CD14-positive monocyte (primary cell): ENCODE data around the gene MCCC2. TPM values are rescaled to one million over a fixed set of nuclear protein-coding genes. Genes with fewer than 3 reads are reported as not detected.

ENCODE experiments used
- DNase-seq, 3 donors: peaks; one replicate each; pipeline ENCODE4 v3.0.0-alpha.2; 2011 to 2022
- H2AFZ ChIP-seq: 2 replicates; pipeline ENCODE4 v1.6.0; 2012; ENCODE audit warnings: mild to moderate bottlenecking, low read depth, low read length, inconsistent platforms; ENCODE audit not compliant: insufficient read depth, poor library complexity, severe bottlenecking
- H3K27ac ChIP-seq, 2 donors: 1 replicate in 1 of 2; 2 replicates in 1 of 2; pipeline ENCODE4 v1.5.1; 2012 to 2013; ENCODE audit warnings: low read length in 2 of 2, control low read depth in 1 of 2, inconsistent platforms in 1 of 2, low read depth in 1 of 2, mild to moderate bottlenecking in 1 of 2
- H3K27me3 ChIP-seq, 2 donors: one replicate each; pipeline versions ENCODE4 v1.6.0 to v1.6.1; 2011 to 2013; ENCODE audit warnings: low read length in 2 of 2; ENCODE audit not compliant: control insufficient read depth in 2 of 2, insufficient read depth in 2 of 2
- H3K36me3 ChIP-seq, 2 donors: replicated peaks in 1 of 2; 1 replicate in 1 of 2; 2 replicates in 1 of 2; pipeline versions ENCODE4 v1.5.1 to v1.6.1; 2012 to 2013; ENCODE audit warnings: low read length in 2 of 2, control low read depth in 1 of 2, inconsistent platforms in 1 of 2, mild to moderate bottlenecking in 1 of 2; ENCODE audit not compliant: insufficient read depth in 2 of 2, control insufficient read depth in 1 of 2
- H3K4me1 ChIP-seq, 2 donors: 1 replicate in 1 of 2; 2 replicates in 1 of 2; pipeline versions ENCODE4 v1.5.1 to v1.6.1; 2012 to 2013; ENCODE audit warnings: low read length in 2 of 2, control low read depth in 1 of 2, inconsistent platforms in 1 of 2, mild to moderate bottlenecking in 1 of 2, moderate library complexity in 1 of 2; ENCODE audit not compliant: insufficient read depth in 2 of 2, control insufficient read depth in 1 of 2
- H3K4me2 ChIP-seq: replicated peaks from 2 replicates; pipeline ENCODE3; 2012; ENCODE audit warnings: low read length, moderate library complexity, mild to moderate bottlenecking; ENCODE audit not compliant: poor library complexity, severe bottlenecking; ENCODE audit errors: extremely low read depth
- H3K4me3 ChIP-seq, 3 experiments: fragments of 200-600 bp in 1 of 3; sonication (generic) in 1 of 3; replicated peaks in 1 of 3; 1 replicate in 2 of 3; 2 replicates in 1 of 3; pipeline ENCODE4 v1.5.1; 2011 to 2013; ENCODE audit warnings: low read length in 3 of 3, mild to moderate bottlenecking in 3 of 3, control low read depth in 2 of 3, low read depth in 2 of 3, inconsistent platforms in 1 of 3, moderate library complexity in 1 of 3
- H3K79me2 ChIP-seq: 2 replicates; pipeline ENCODE4 v1.6.0; 2012; ENCODE audit warnings: mild to moderate bottlenecking, control low read depth, inconsistent platforms, low read length, moderate library complexity; ENCODE audit not compliant: insufficient read depth
- H3K9ac ChIP-seq: 2 replicates; pipeline ENCODE4 v1.6.0; 2017; ENCODE audit warnings: low read length, mild to moderate bottlenecking; ENCODE audit not compliant: insufficient read depth, poor library complexity, severe bottlenecking
- H3K9me3 ChIP-seq, 2 donors: replicated peaks in 1 of 2; 1 replicate in 1 of 2; 2 replicates in 1 of 2; pipeline versions ENCODE4 v1.5.1 to v1.6.1; 2012 to 2013; ENCODE audit warnings: low read length in 2 of 2, control low read depth in 1 of 2; ENCODE audit not compliant: control insufficient read depth in 1 of 2, insufficient read depth in 1 of 2
- H4K20me1 ChIP-seq: 2 replicates; pipeline ENCODE4 v1.6.0; 2012; ENCODE audit warnings: mild to moderate bottlenecking, low read length, control low read depth, moderate library complexity; ENCODE audit not compliant: insufficient read depth
- H3K27ac Mint-ChIP-seq, 7 donors: one replicate each; pipeline ENCODE4 v1.8.0; 2020; ENCODE audit warnings: mild to moderate bottlenecking in 7 of 7, mixed read lengths in 7 of 7, moderate library complexity in 6 of 7, inconsistent platforms in 2 of 7
- H3K27me3 Mint-ChIP-seq, 3 donors: one replicate each; pipeline ENCODE4 v1.8.0; 2021 to 2022; ENCODE audit warnings: low read depth in 3 of 3, mild to moderate bottlenecking in 3 of 3, mixed read lengths in 3 of 3, moderate library complexity in 3 of 3, inconsistent platforms in 1 of 3
- H3K36me3 Mint-ChIP-seq, 2 donors: one replicate each; pipeline ENCODE4 v1.8.0; 2020; ENCODE audit warnings: mixed read lengths in 2 of 2, inconsistent platforms in 1 of 2, mild to moderate bottlenecking in 1 of 2
- H3K4me1 Mint-ChIP-seq: one replicate; pipeline ENCODE4 v1.8.0; 2020; ENCODE audit warnings: mild to moderate bottlenecking, mixed read lengths
- H3K4me3 Mint-ChIP-seq, 2 donors: one replicate each; pipeline ENCODE4 v1.8.0; 2020; ENCODE audit warnings: mild to moderate bottlenecking in 2 of 2, mixed read lengths in 2 of 2, moderate library complexity in 1 of 2
- H3K9me3 Mint-ChIP-seq, 7 donors: one replicate each; pipeline ENCODE4 v1.8.0; 2020 to 2022; ENCODE audit warnings: mixed read lengths in 7 of 7, mild to moderate bottlenecking in 6 of 7, moderate library complexity in 6 of 7, inconsistent platforms in 2 of 7
- WGBS: methylation state at CpG from one replicate; pipeline ENCODE4 v1.1.5; 2013; ENCODE audit warnings: missing lambda C conversion rate; ENCODE audit not compliant: insufficient coverage; 5-methylcytosine and 5-hydroxymethylcytosine counted together
- intact Hi-C, 2 donors: fragments of 100-400 bp; cut with micrococcal nuclease; formaldehyde crosslinking; loops; one replicate each; pipeline versions ENCODE4 v1.15.0 to v1.15.1; 2023
- polyA plus RNA-seq, 3 donors: library from polyadenylated mRNA; depleted of rRNA in 1 of 3; unstranded in 2 of 3; stranded (reverse) in 1 of 3; fragments of 300-500 nt in 2 of 3; fragments of >200 nt in 1 of 3; fragmentation: Illumina TruSeq in 2 of 3; gene quantifications; 1 replicate in 2 of 3; 2 replicates in 1 of 3; pipeline ENCODE4 v1.2.3, GENCODE V29; 2012 to 2021
- TF ChIP-seq, protein P1 (sequence below): fragments of 200-600 bp; IDR thresholded peaks from one replicate; pipeline ENCODE4 v1.8.0; 2022; ENCODE audit warnings: antibody characterized with exemption, mild to moderate bottlenecking

Gene MCCC2
- polyA plus RNA-seq, 3 donors = 15.4 to 21.9 (median 16.5) TPM

DNA sequence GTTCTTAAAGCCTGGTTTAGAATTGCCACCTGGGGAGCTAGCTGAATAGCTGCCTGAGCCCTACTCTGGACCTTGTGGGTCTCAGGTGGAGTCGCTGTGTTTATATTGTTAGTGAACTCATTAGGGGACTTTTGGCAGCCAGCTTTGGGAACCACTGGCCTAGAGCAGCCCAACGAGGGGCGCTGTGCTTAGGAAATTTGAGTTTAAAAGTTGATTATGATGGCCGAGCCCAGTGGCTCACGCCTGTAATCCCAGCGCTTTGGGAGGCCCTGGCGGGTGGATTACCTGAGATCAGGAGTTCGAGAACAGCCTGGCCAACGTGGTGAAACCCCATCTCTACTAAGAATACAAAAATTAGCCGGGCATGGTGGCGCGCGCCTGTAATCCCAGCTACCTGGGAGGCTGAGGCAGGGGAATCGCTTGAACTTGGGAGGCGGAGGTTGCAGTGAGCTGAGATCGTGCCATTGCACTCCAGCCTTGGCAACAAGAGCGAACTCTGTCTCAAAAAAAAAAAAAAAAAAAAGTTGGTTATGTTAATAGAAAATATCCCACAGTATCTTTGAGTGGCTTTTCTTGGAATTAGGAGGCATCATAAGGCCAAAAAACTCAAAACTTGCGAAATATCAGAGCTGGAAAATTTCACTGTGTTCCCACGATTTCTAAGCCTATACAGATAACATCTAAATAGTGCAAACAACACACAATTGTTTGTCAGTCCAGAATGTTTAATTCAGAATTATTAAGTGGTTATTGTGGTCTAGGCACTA, 809 bp downstream of the MCCC2 start:
- peak overlapping the region; percentile 83 for H3K4me2 ChIP-seq
- H3K9me3 ChIP-seq = no peaks in the 10 kb centered on the region
- H2AFZ ChIP-seq = peak overlapping the region; percentile 82
- Mint-ChIP-seq H3K27me3 (peaks cover 0 to 2% (median 0%) of the 10 kb centered on the region in 3 donors), H3K4me1 (peaks cover 32% of the 10 kb centered on the region), H3K4me3 (peak overlapping the region; percentile 98 to 100), H3K36me3 (no peaks in the 10 kb centered on the region), H3K9me3 (no peaks in the 10 kb centered on the region), H3K27ac (peak overlapping the region; percentile 81 to 94 (median 87))
- H3K27ac ChIP-seq = peak overlapping the region; percentile 73 to 82
- peak overlapping the region; percentile 74 to 92 (median 75) for H3K4me3 ChIP-seq
- H3K36me3 ChIP-seq = no peaks in the 10 kb centered on the region
- H3K9ac ChIP-seq = peak overlapping the region; percentile 90
- intact Hi-C loops = loop anchor here in 1 of 2 donors (10.0 kb wide), 1 partner anchor 133 kb away; the partner anchor contains the start of gene BDP1
- no peak for DNase-seq
- 19% methylated on average over 3 of the region's 19 CpGs for WGBS
- TF ChIP-seq, protein P1, sequence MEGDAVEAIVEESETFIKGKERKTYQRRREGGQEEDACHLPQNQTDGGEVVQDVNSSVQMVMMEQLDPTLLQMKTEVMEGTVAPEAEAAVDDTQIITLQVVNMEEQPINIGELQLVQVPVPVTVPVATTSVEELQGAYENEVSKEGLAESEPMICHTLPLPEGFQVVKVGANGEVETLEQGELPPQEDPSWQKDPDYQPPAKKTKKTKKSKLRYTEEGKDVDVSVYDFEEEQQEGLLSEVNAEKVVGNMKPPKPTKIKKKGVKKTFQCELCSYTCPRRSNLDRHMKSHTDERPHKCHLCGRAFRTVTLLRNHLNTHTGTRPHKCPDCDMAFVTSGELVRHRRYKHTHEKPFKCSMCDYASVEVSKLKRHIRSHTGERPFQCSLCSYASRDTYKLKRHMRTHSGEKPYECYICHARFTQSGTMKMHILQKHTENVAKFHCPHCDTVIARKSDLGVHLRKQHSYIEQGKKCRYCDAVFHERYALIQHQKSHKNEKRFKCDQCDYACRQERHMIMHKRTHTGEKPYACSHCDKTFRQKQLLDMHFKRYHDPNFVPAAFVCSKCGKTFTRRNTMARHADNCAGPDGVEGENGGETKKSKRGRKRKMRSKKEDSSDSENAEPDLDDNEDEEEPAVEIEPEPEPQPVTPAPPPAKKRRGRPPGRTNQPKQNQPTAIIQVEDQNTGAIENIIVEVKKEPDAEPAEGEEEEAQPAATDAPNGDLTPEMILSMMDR = no peak
- no peaks in the 10 kb centered on the region for H4K20me1 ChIP-seq
- H3K4me1 ChIP-seq = peaks cover 14 to 15% of the 10 kb centered on the region in 2 donors
- peaks cover 33% of the 10 kb centered on the region for H3K79me2 ChIP-seq
- no peaks in the 10 kb centered on the region for H3K27me3 ChIP-seq

DNA sequence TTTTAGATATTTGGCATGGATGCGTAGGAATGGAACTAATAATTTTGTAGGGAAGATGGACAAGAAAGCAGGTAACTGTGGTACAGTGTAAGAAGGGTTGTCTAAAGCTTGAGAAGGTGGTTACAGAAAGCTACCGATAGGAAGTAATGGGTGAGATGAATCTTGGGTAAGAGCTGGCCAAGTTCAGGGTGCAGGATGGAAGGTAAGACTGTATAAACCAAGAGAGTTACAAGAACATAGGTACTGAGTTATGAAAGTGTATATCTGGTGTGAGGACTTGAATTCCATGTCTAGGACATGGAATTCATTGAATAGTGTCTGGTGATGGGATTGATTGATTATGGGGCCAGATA, 1.4 kb downstream of the MCCC2 start:
- Mint-ChIP-seq H3K4me3 (no peak overlapping the region), H3K27ac (no peak overlapping the region), H3K9me3 (no peaks in the 10 kb centered on the region), H3K4me1 (peaks cover 32% of the 10 kb centered on the region), H3K36me3 (no peaks in the 10 kb centered on the region), H3K27me3 (no peaks in the 10 kb centered on the region)
- Histone ChIP-seq H3K27ac (no peak overlapping the region), H2AFZ (no peak overlapping the region), H4K20me1 (no peaks in the 10 kb centered on the region), H3K9ac (no peak overlapping the region), H3K4me2 (peak overlapping the region; percentile 83), H3K9me3 (no peaks in the 10 kb centered on the region), H3K79me2 (peaks cover 33% of the 10 kb centered on the region), H3K4me1 (peaks cover 14 to 15% of the 10 kb centered on the region in 2 donors), H3K4me3 (no peak overlapping the region), H3K36me3 (no peaks in the 10 kb centered on the region), H3K27me3 (no peaks in the 10 kb centered on the region)
- WGBS = 96% methylated on average over 2 of the region's 2 CpGs
- TF ChIP-seq, protein P1 = no peak
- intact Hi-C loops = loop anchor here in 1 of 2 donors (10.0 kb wide), 1 partner anchor 134 kb away; the partner anchor contains the start of gene BDP1
- no peak for DNase-seq
